ENCODE measurements around the gene PSTPIP1. TPM values are rescaled to one million over a fixed set of nuclear protein-coding genes. Genes with fewer than 3 reads are reported as not detected.
A peak's percentile ranks its signal among the peaks of the same experiment; 100 is the strongest.

Gene PSTPIP1
- total and polyA plus RNA-seq, 4 donors, result 12.4 to 39.6 (median 20.6) TPM

- DNase-seq, result no peak
- H3K27ac ChIP-seq (ENCODE audit: low read depth in 1 of 2, low read length in 1 of 2), result no peak overlapping the region
- H3K9ac ChIP-seq (ENCODE audit: insufficient read depth in 1 of 2, low read length in 2 of 2), result no peak overlapping the region
- no peaks in the 10 kb centered on the region for H3K9me3 ChIP-seq (ENCODE audit: control insufficient read depth in 4 of 4, insufficient read depth in 3 of 4, low read length in 3 of 4)
- H3K27me3 ChIP-seq (ENCODE audit: control insufficient read depth in 3 of 3, insufficient read depth in 3 of 3, low read length in 2 of 3), result no peaks in the 10 kb centered on the region
- H3K4me3 ChIP-seq, result no peak overlapping the region
- TF ChIP-seq, protein P1, sequence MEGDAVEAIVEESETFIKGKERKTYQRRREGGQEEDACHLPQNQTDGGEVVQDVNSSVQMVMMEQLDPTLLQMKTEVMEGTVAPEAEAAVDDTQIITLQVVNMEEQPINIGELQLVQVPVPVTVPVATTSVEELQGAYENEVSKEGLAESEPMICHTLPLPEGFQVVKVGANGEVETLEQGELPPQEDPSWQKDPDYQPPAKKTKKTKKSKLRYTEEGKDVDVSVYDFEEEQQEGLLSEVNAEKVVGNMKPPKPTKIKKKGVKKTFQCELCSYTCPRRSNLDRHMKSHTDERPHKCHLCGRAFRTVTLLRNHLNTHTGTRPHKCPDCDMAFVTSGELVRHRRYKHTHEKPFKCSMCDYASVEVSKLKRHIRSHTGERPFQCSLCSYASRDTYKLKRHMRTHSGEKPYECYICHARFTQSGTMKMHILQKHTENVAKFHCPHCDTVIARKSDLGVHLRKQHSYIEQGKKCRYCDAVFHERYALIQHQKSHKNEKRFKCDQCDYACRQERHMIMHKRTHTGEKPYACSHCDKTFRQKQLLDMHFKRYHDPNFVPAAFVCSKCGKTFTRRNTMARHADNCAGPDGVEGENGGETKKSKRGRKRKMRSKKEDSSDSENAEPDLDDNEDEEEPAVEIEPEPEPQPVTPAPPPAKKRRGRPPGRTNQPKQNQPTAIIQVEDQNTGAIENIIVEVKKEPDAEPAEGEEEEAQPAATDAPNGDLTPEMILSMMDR (IDR thresholded peaks at IDR 0.05; ENCODE audit: control extremely low read depth, extremely low read depth), result no peak
- ATAC-seq (ENCODE audit: insufficient read depth, low FRiP score), result peak; percentile 67
- WGBS, 2 donors, result 40 to 64% methylated on average over 16 of the region's 16 CpGs
- no peaks in the 10 kb centered on the region for H3K36me3 ChIP-seq (ENCODE audit: control insufficient read depth in 4 of 4, insufficient read depth in 4 of 4, low read length in 4 of 4)
- no peaks in the 10 kb centered on the region for H3K4me1 ChIP-seq (ENCODE audit: control insufficient read depth in 5 of 5, insufficient read depth in 5 of 5, low read length in 5 of 5)
These were observed 8.3 kb downstream of the PSTPIP1 start for GRCh38 chr15:77002954-77003912.

DNA sequence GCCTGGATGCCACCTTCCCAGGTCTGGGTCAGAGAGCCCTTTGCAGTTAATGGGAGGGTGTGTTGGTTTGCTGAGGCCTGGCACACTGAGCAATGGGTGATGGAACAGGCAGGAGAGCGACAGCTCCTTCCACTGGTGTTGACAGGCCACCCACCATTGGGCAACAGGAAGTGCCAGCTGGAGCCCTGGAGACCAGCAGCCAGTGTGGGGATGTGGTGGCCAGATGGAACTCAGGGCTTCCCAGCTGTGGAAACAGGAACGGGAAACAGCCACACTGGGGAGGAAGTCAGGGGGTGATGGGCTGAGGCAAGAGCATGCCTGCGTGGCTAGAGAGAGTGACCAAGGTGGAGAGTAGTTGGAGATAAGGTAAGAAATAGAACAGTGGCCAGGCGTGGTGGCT, 9.3 kb downstream of the PSTPIP1 start:
- H3K36me3 ChIP-seq (ENCODE audit: control insufficient read depth in 4 of 4, insufficient read depth in 4 of 4, low read length in 4 of 4), result no peaks in the 10 kb centered on the region
- H3K4me1 ChIP-seq (ENCODE audit: control insufficient read depth in 5 of 5, insufficient read depth in 5 of 5, low read length in 5 of 5), result no peaks in the 10 kb centered on the region
- no peak overlapping the region for H3K9ac ChIP-seq (ENCODE audit: insufficient read depth in 1 of 2, low read length in 2 of 2)
- ATAC-seq (ENCODE audit: insufficient read depth, low FRiP score) (peak; percentile 63), DNase-seq (peak in 2 of 3 donors; percentile 28 to 29)
- no peaks in the 10 kb centered on the region for H3K27me3 ChIP-seq (ENCODE audit: control insufficient read depth in 3 of 3, insufficient read depth in 3 of 3, low read length in 2 of 3)
- TF ChIP-seq, protein P1 (IDR thresholded peaks at IDR 0.05; ENCODE audit: control extremely low read depth, extremely low read depth), result no peak
- H3K4me3 ChIP-seq, result no peak overlapping the region
- 36 to 61% methylated on average over 4 of the region's 4 CpGs for WGBS, 2 donors
- no peak overlapping the region for H3K27ac ChIP-seq (ENCODE audit: low read depth in 1 of 2, low read length in 1 of 2)
- no peaks in the 10 kb centered on the region for H3K9me3 ChIP-seq (ENCODE audit: control insufficient read depth in 4 of 4, insufficient read depth in 3 of 4, low read length in 3 of 4)

GRCh38 chr15:77009176-77009575, 14.2 kb downstream of the PSTPIP1 start:
- DNase-seq, result no peak
- Histone ChIP-seq H3K9ac (ENCODE audit: insufficient read depth in 1 of 2, low read length in 2 of 2) (no peak overlapping the region), H3K27ac (ENCODE audit: low read depth in 1 of 2, low read length in 1 of 2) (no peak overlapping the region), H3K4me3 (no peak overlapping the region), H3K36me3 (ENCODE audit: control insufficient read depth in 4 of 4, insufficient read depth in 4 of 4, low read length in 4 of 4) (peaks cover 0 to 1% (median 0%) of the 10 kb centered on the region in 4 donors), H3K9me3 (ENCODE audit: control insufficient read depth in 4 of 4, insufficient read depth in 3 of 4, low read length in 3 of 4) (no peaks in the 10 kb centered on the region), H3K27me3 (ENCODE audit: control insufficient read depth in 3 of 3, insufficient read depth in 3 of 3, low read length in 2 of 3) (no peaks in the 10 kb centered on the region), H3K4me1 (ENCODE audit: control insufficient read depth in 5 of 5, insufficient read depth in 5 of 5, low read length in 5 of 5) (peaks cover 0 to 2% (median 0%) of the 10 kb centered on the region in 5 donors)
- TF ChIP-seq, protein P1 (IDR thresholded peaks at IDR 0.05; ENCODE audit: control extremely low read depth, extremely low read depth), result no peak
- 88 to 92% methylated on average over 6 of the region's 6 CpGs for WGBS, 2 donors
- no peak for ATAC-seq (ENCODE audit: insufficient read depth, low FRiP score)
